Measurements from ENCODE around the gene PNPLA1.

GRCh38 chr6:36320475-36320874, 50.6 kb downstream of the PNPLA1 start:
- no peak for TF ChIP-seq GATA2 (IDR thresholded peaks at IDR 0.05; ENCODE audit: low read depth, low read length)
- no peak for TF ChIP-seq GATA3 (IDR thresholded peaks at IDR 0.05; ENCODE audit: low read depth, low read length)

Data from SH-SY5Y (cell line).